HepG2 (cell line): Measurements from ENCODE around the gene ESF1.

Source experiments
- CBX2 ChIP-seq, 2 experiments: fragments of 200-600 bp in 1 of 2; sonication (generic); formaldehyde crosslinking in 1 of 2; IDR thresholded peaks; 2 replicates each; pipeline versions ENCODE4 v1.7.0 to v1.8.1; 2018 to 2022; ENCODE audit warnings: low read depth in 2 of 2, low read length in 1 of 2, mild to moderate bottlenecking in 1 of 2, missing genetic modification reagents in 1 of 2
- FOXA3 ChIP-seq: IDR thresholded peaks from 2 replicates; pipeline ENCODE4 v1.6.1; 2016; ENCODE audit warnings: missing genetic modification reagents, missing compliant biosample characterization
- MXD1 ChIP-seq: sonication (generic); formaldehyde crosslinking; IDR thresholded peaks from 2 replicates; pipeline ENCODE4 v1.4.0; 2020; ENCODE audit warnings: mild to moderate bottlenecking, missing genetic modification reagents
- NCOR1 ChIP-seq: fragments of 200-600 bp; sonication (generic); IDR thresholded peaks from 2 replicates; pipeline ENCODE4 v1.7.0; 2017; ENCODE audit warnings: antibody characterized with exemption, low read length, borderline replicate concordance
- RXRA ChIP-seq: sonication (generic); formaldehyde crosslinking; IDR thresholded peaks from 2 replicates; pipeline ENCODE4 v1.5.1; 2020; ENCODE audit warnings: missing genetic modification reagents
- TCF12 ChIP-seq, 2 experiments: fragments of 450-650 bp in 1 of 2; sonication (generic) in 1 of 2; formaldehyde crosslinking in 1 of 2; IDR thresholded peaks; 2 replicates each; pipeline versions ENCODE4 v1.6.1 to v1.8.0; 2017 to 2022; ENCODE audit warnings: antibody characterized with exemption in 1 of 2, mild to moderate bottlenecking in 1 of 2, missing genetic modification reagents in 1 of 2, moderate library complexity in 1 of 2
- ZNF724P ChIP-seq: sonication (generic); formaldehyde crosslinking; IDR thresholded peaks from 2 replicates; pipeline ENCODE4 v1.8.0; 2022; ENCODE audit warnings: missing genetic modification reagents, borderline replicate concordance
- TF ChIP-seq, protein P1 (sequence below): IDR thresholded peaks from 2 replicates; pipeline ENCODE4 v1.6.1; 2016; ENCODE audit warnings: missing compliant biosample characterization, missing genetic modification reagents, borderline replicate concordance
- TF ChIP-seq, protein P2 (sequence below): sonication (generic); formaldehyde crosslinking; IDR thresholded peaks from 2 replicates; pipeline ENCODE4 v1.5.0; 2020; ENCODE audit warnings: mild to moderate bottlenecking, missing genetic modification reagents, moderate library complexity

DNA sequence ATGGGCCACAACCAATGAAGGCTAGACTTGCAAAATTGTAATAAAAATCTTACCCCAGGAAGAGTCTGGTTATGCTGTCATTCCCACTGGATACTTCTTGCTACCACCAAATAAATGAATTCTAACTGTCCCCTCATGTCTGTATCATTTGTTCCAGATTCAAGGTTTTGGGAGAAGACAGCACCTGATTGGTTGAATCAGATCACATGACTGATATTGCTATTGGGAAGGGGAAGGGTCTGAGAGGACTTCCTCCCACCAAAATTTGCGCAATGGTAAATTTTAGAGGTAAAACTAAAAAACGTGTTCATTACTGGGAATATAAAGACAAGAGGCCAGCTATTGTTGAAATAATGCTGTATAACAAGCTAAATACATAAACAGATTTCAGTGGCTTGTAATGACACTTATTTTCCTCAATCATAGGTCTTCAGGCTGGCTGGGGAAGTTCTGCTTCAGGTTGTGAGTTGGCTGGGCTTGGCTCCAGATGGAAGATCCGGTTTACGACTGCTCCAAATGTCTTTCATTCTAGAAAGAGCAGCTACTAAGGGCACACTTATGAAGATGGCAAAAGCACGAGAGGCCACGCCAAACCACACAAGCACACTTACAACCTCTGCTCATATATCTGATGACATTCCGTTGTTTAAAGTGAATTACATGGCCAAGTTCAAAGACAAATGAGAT is 118.9 kb downstream of the ESF1 start:
- no peak for TF ChIP-seq RXRA (CRISPR knock-in tag)
- TF ChIP-seq, protein P1, sequence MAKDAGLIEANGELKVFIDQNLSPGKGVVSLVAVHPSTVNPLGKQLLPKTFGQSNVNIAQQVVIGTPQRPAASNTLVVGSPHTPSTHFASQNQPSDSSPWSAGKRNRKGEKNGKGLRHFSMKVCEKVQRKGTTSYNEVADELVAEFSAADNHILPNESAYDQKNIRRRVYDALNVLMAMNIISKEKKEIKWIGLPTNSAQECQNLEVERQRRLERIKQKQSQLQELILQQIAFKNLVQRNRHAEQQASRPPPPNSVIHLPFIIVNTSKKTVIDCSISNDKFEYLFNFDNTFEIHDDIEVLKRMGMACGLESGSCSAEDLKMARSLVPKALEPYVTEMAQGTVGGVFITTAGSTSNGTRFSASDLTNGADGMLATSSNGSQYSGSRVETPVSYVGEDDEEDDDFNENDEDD (CRISPR knock-in tag) = no peak
- TF ChIP-seq FOXA3 (CRISPR knock-in tag) = no peak
- TF ChIP-seq, protein P2, sequence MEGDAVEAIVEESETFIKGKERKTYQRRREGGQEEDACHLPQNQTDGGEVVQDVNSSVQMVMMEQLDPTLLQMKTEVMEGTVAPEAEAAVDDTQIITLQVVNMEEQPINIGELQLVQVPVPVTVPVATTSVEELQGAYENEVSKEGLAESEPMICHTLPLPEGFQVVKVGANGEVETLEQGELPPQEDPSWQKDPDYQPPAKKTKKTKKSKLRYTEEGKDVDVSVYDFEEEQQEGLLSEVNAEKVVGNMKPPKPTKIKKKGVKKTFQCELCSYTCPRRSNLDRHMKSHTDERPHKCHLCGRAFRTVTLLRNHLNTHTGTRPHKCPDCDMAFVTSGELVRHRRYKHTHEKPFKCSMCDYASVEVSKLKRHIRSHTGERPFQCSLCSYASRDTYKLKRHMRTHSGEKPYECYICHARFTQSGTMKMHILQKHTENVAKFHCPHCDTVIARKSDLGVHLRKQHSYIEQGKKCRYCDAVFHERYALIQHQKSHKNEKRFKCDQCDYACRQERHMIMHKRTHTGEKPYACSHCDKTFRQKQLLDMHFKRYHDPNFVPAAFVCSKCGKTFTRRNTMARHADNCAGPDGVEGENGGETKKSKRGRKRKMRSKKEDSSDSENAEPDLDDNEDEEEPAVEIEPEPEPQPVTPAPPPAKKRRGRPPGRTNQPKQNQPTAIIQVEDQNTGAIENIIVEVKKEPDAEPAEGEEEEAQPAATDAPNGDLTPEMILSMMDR (CRISPR knock-in tag) = no peak
- TF ChIP-seq ZNF724P (CRISPR knock-in tag) = no peak
- TF ChIP-seq MXD1 = no peak
- TF ChIP-seq CBX2 (IDR thresholded peaks at IDR 0.05; ENCODE audit: low read depth, low read length) = no peak
- TF ChIP-seq CBX2 (CRISPR knock-in tag; IDR thresholded peaks at IDR 0.05; ENCODE audit: low read depth) = no peak
- no peak for TF ChIP-seq TCF12 (IDR thresholded peaks at IDR 0.05)
- TF ChIP-seq TCF12 (CRISPR knock-in tag; IDR thresholded peaks at IDR 0.05) = no peak
- no peak for TF ChIP-seq NCOR1
